HG03565 (cell line): ENCODE results near the gene STIM1.
A peak's percentile ranks its signal among the peaks of the same experiment; 100 is the strongest.

Source experiments
- ATAC-seq: cut with Tn5 transposase; IDR thresholded peaks from one replicate; pipeline ENCODE4 v1.9.1; 2021; ENCODE audit warnings: mild to moderate bottlenecking, moderate library complexity; ENCODE audit not compliant: unreplicated experiment

The STIM1 gene

GRCh38 chr11:3830088-3830487 lies 25.4 kb upstream of the STIM1 start:
- ATAC-seq: no peak

GRCh38 chr11:3830730-3831129 lies 24.7 kb upstream of the STIM1 start:
- ATAC-seq: no peak

GRCh38 chr11:3831378-3832239 lies 23.9 kb upstream of the STIM1 start:
- ATAC-seq: no peak

GRCh38 chr11:3832816-3833215 lies 22.6 kb upstream of the STIM1 start:
- no peak for ATAC-seq

GRCh38 chr11:3833449-3833848 lies 22.0 kb upstream of the STIM1 start:
- ATAC-seq: no peak

- no peak for ATAC-seq
Observed at GRCh38 chr11:3834349-3834663, 21.2 kb upstream of the STIM1 start.

- ATAC-seq: no peak
Observed at GRCh38 chr11:3834664-3835461, 20.6 kb upstream of the STIM1 start.

- ATAC-seq: no peak
Observed at GRCh38 chr11:3835751-3836150, 19.7 kb upstream of the STIM1 start.

GRCh38 chr11:3836903-3837302 lies 18.6 kb upstream of the STIM1 start:
- ATAC-seq: no peak

- ATAC-seq: no peak
Observed at GRCh38 chr11:3837793-3838192, 17.7 kb upstream of the STIM1 start.

GRCh38 chr11:3838504-3838903 lies 17.0 kb upstream of the STIM1 start:
- no peak for ATAC-seq

GRCh38 chr11:3840004-3840869 lies 15.2 kb upstream of the STIM1 start:
- ATAC-seq: no peak

GRCh38 chr11:3840870-3841425 lies 14.5 kb upstream of the STIM1 start, which contains the start of gene RHOG:
RHOG (minus strand) TSS chr11:3840959; CDS start chr11:3828138, 12,821 bp downstream.
- ATAC-seq: peak; percentile 16

- peak; percentile 45 for ATAC-seq
Observed at GRCh38 chr11:3841426-3842350, 13.8 kb upstream of the STIM1 start.

- ATAC-seq: no peak
Observed at GRCh38 chr11:3843326-3843725, 12.1 kb upstream of the STIM1 start.

GRCh38 chr11:3845246-3845645 lies 10.2 kb upstream of the STIM1 start:
- ATAC-seq: no peak

GRCh38 chr11:3845670-3846069 lies 9.8 kb upstream of the STIM1 start:
- ATAC-seq: no peak

GRCh38 chr11:3849297-3849874 lies 6.1 kb upstream of the STIM1 start:
- ATAC-seq: no peak

- ATAC-seq: no peak
Observed at GRCh38 chr11:3853545-3853842, 2.0 kb upstream of the STIM1 start.
